A549 (cell line): ENCODE data around the gene PRKN. TPM values are rescaled to one million over a fixed set of nuclear protein-coding genes. Genes with fewer than 3 reads are reported as not detected.
A peak's percentile ranks its signal among the peaks of the same experiment; 100 is the strongest.
"Not testable (repeated sequence)": the region's sequence is repeated elsewhere in the genome, so short reads cannot be mapped to it uniquely, and the experiment has no call there.

Experiments
- ATAC-seq, 2 experiments: fragments of 200-7000 bp in 1 of 2; fragments of >200 bp in 1 of 2; cut with Nextera tagmentation in 1 of 2; cut with Tn5 transposase in 1 of 2; 3 replicates each; pipeline versions ENCODE4 v1.8.0 to v1.9.1; 2018 to 2020; ENCODE audit warnings: mild to moderate bottlenecking in 1 of 2, moderate library complexity in 1 of 2
- CTCF ChIA-PET: fragments of 300-600 bp; sonication (Branson Sonifier 250); formaldehyde crosslinking; extraction: SDS; loops from one replicate; lab custom pipeline; 2021; ENCODE audit warnings: antibody characterized with exemption, inconsistent platforms; lab: Yijun Ruan, JAX
- POLR2A ChIA-PET: fragments of 350-600 bp; formaldehyde crosslinking; extraction: SDS; loops from one replicate; lab custom pipeline; 2021; ENCODE audit warnings: antibody characterized with exemption, inconsistent platforms; lab: Yijun Ruan, JAX
- DNase-seq, 2 experiments: peaks; one replicate each; pipeline versions ENCODE4 v3.0.0 to v3.0.0-alpha.2; 2011 to 2016; ENCODE audit warnings: low read depth in 1 of 2, low spot score in 1 of 2
- FAIRE-seq: peaks from 2 replicates; lab custom pipeline; 2011; peaks lifted over from hg19 to GRCh38; lab: Jason Lieb, UNC
- H3K27ac ChIP-seq, 2 experiments: fragments of >200 bp; sonication (Bioruptor Twin); formaldehyde crosslinking; 3 replicates each; pipeline ENCODE4 v1.5.1; 2016 to 2017
- H3K4me1 ChIP-seq: fragments of >200 bp; sonication (Bioruptor Twin); formaldehyde crosslinking; 3 replicates; pipeline ENCODE4 v1.6.1; 2016
- H3K4me2 ChIP-seq: fragments of >200 bp; sonication (Bioruptor Twin); formaldehyde crosslinking; 3 replicates; pipeline ENCODE4 v1.6.1; 2016
- H3K4me3 ChIP-seq: fragments of >200 bp; sonication (Bioruptor Twin); formaldehyde crosslinking; 3 replicates; pipeline ENCODE4 v1.5.1; 2016
- H3K9me3 ChIP-seq: fragments of >200 bp; sonication (Bioruptor Twin); formaldehyde crosslinking; 3 replicates; pipeline ENCODE4 v1.6.1; 2016
- CBX2 ChIP-seq: fragments of 200-600 bp; sonication (generic); IDR thresholded peaks from 2 replicates; pipeline ENCODE4 v1.6.1; 2016; ENCODE audit warnings: low read depth, mild to moderate bottlenecking, borderline replicate concordance
- CHD2 ChIP-seq: fragments of 150-350 bp; IDR thresholded peaks from 2 replicates; pipeline ENCODE4 v1.6.1; 2014; ENCODE audit warnings: low read length; ENCODE audit not compliant: partially characterized antibody
- EP300 ChIP-seq, 2 experiments: fragments of >200 bp; sonication (Bioruptor Twin); formaldehyde crosslinking; IDR thresholded peaks; 2 replicates in 1 of 2; 3 replicates in 1 of 2; pipeline ENCODE4 v1.6.1; 2016 to 2017
- FOSL2 ChIP-seq, 2 experiments: fragments of 450-650 bp in 1 of 2; fragments of >200 bp in 1 of 2; sonication (Bioruptor Twin) in 1 of 2; formaldehyde crosslinking; IDR thresholded peaks; 2 replicates each; pipeline versions ENCODE4 v1.5.0 to v1.6.1; 2016 to 2020; ENCODE audit warnings: mild to moderate bottlenecking in 1 of 2, moderate library complexity in 1 of 2
- FOXS1 ChIP-seq: fragments of 250-450 bp; sonication (Bioruptor Pico); IDR thresholded peaks from 2 replicates; pipeline ENCODE4 v1.5.0; 2020; ENCODE audit warnings: mild to moderate bottlenecking, moderate library complexity
- GATA3 ChIP-seq: IDR thresholded peaks from 2 replicates; pipeline ENCODE4 v1.6.1; 2012; ENCODE audit warnings: borderline replicate concordance
- HDAC2 ChIP-seq: fragments of 200-600 bp; sonication (generic); IDR thresholded peaks from 2 replicates; pipeline ENCODE4 v1.6.1; 2016
- HOXA7 ChIP-seq: fragments of 250-450 bp; sonication (Bioruptor Pico); IDR thresholded peaks from 2 replicates; pipeline ENCODE4 v1.5.0; 2020; ENCODE audit warnings: mild to moderate bottlenecking, moderate library complexity
- HOXB13 ChIP-seq: fragments of 250-450 bp; sonication (Bioruptor Pico); IDR thresholded peaks from 2 replicates; pipeline ENCODE4 v1.5.0; 2020; ENCODE audit warnings: low read depth, mild to moderate bottlenecking, moderate library complexity
- MAFK ChIP-seq: fragments of 450-650 bp; IDR thresholded peaks from 2 replicates; pipeline ENCODE4 v1.6.1; 2014; ENCODE audit not compliant: partially characterized antibody
- NPAS2 ChIP-seq: fragments of 250-450 bp; sonication (Bioruptor Pico); IDR thresholded peaks from 2 replicates; pipeline ENCODE4 v1.8.0; 2022; ENCODE audit warnings: mild to moderate bottlenecking, moderate library complexity, borderline replicate concordance
- PHF8 ChIP-seq: fragments of 200-600 bp; sonication (generic); IDR thresholded peaks from 2 replicates; pipeline ENCODE4 v1.6.1; 2016; ENCODE audit warnings: low read depth, mild to moderate bottlenecking, antibody characterized with exemption, moderate library complexity, borderline replicate concordance
- POLR2A ChIP-seq: IDR thresholded peaks from 2 replicates; pipeline ENCODE4 v1.6.1; 2012; ENCODE audit warnings: mild to moderate bottlenecking, low read length
- POLR2AphosphoS2 ChIP-seq: conservative IDR thresholded peaks from 2 replicates; pipeline ENCODE4 v1.6.1; 2012; ENCODE audit warnings: low read length, improper control_type of control experiment, inconsistent platforms
- RAD21 ChIP-seq, 2 experiments: fragments of >200 bp in 1 of 2; sonication (Bioruptor Twin) in 1 of 2; formaldehyde crosslinking in 1 of 2; IDR thresholded peaks in 1 of 2; conservative IDR thresholded peaks in 1 of 2; 2 replicates in 1 of 2; 3 replicates in 1 of 2; pipeline ENCODE4 v1.6.1; 2012 to 2018; ENCODE audit warnings: inconsistent platforms in 1 of 2
- RCOR1 ChIP-seq: fragments of 150-350 bp; IDR thresholded peaks from 2 replicates; pipeline ENCODE4 v1.6.1; 2014; ENCODE audit warnings: antibody characterized with exemption, low read length, low read depth
- RFX5 ChIP-seq: fragments of 450-650 bp; IDR thresholded peaks from 2 replicates; pipeline ENCODE4 v1.7.1; 2014; ENCODE audit warnings: antibody characterized with exemption, mild to moderate bottlenecking, moderate library complexity
- SREBF2 ChIP-seq: fragments of 450-650 bp; IDR thresholded peaks from 2 replicates; pipeline ENCODE4 v1.6.1; 2014; ENCODE audit warnings: mild to moderate bottlenecking, moderate library complexity
- TP53 ChIP-seq: fragments of 250-450 bp; sonication (Bioruptor Pico); IDR thresholded peaks from 2 replicates; pipeline ENCODE4 v1.5.0; 2021; ENCODE audit warnings: mild to moderate bottlenecking, moderate library complexity
- ZC3H11A ChIP-seq: fragments of 450-650 bp; IDR thresholded peaks from 2 replicates; pipeline ENCODE4 v1.6.1; 2014; ENCODE audit warnings: antibody characterized with exemption, mild to moderate bottlenecking
- ZFP36 ChIP-seq: fragments of 450-650 bp; IDR thresholded peaks from 2 replicates; pipeline ENCODE4 v1.6.1; 2014; ENCODE audit warnings: borderline replicate concordance; ENCODE audit not compliant: partially characterized antibody
- WGBS: methylation state at CpG from one replicate; pipeline ENCODE4 v1.1.6; 2017; ENCODE audit errors: missing lambda C conversion rate; 5-methylcytosine and 5-hydroxymethylcytosine counted together
- polyA plus RNA-seq, 4 experiments: library from polyadenylated mRNA; depleted of rRNA in 3 of 4; stranded (reverse); fragments of >200 nt; fragmentation: RNase III in 1 of 4; extraction: RNeasy Plus Mini Kit Qiagen cat#74134 plus additional on column Dnase treatment in 1 of 4; gene quantifications; 2 replicates in 3 of 4; 3 replicates in 1 of 4; pipeline ENCODE4 v1.2.3, GENCODE V29; 2011 to 2017
- TF ChIP-seq, protein P1 (sequence below): fragments of 200-600 bp; sonication (generic); IDR thresholded peaks from 2 replicates; pipeline ENCODE4 v1.6.1; 2016; ENCODE audit warnings: antibody characterized with exemption, mild to moderate bottlenecking, moderate library complexity
- TF ChIP-seq, protein P2 (sequence below): IDR thresholded peaks from 2 replicates; pipeline ENCODE4 v1.6.1; 2012; ENCODE audit warnings: low read depth, borderline replicate concordance
- TF ChIP-seq, protein P3 (sequence below): fragments of >200 bp; sonication (Bioruptor Twin); formaldehyde crosslinking; IDR thresholded peaks from 3 replicates; pipeline ENCODE4 v1.5.1; 2016

Gene PRKN
- polyA plus RNA-seq, 2 of the 4 experiments (the other 2 are of a cell fraction) = 0.36 to 0.39 TPM

DNA sequence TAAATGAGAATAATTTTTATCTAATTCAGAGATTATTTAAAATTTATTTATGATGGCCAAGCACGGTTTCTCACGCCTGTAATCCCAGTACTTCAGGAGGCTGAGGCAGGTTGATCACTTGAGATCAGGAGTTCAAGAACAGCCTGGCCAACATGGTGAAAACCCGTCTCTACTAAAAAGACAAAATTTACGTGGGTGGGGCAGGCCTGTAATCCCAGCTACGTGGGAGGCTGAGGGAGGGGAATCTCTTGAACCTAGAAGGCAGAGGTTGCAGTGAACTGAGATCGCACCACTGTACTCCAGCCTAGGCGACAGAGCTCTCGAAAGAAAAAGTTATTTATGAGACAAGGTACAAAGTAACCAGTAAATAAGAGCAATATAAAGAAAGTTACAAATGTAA, 1394.2 kb downstream of the PRKN start:
- TF ChIP-seq HOXA7 (CRISPR knock-in tag) = no peak
- TF ChIP-seq, protein P1, sequence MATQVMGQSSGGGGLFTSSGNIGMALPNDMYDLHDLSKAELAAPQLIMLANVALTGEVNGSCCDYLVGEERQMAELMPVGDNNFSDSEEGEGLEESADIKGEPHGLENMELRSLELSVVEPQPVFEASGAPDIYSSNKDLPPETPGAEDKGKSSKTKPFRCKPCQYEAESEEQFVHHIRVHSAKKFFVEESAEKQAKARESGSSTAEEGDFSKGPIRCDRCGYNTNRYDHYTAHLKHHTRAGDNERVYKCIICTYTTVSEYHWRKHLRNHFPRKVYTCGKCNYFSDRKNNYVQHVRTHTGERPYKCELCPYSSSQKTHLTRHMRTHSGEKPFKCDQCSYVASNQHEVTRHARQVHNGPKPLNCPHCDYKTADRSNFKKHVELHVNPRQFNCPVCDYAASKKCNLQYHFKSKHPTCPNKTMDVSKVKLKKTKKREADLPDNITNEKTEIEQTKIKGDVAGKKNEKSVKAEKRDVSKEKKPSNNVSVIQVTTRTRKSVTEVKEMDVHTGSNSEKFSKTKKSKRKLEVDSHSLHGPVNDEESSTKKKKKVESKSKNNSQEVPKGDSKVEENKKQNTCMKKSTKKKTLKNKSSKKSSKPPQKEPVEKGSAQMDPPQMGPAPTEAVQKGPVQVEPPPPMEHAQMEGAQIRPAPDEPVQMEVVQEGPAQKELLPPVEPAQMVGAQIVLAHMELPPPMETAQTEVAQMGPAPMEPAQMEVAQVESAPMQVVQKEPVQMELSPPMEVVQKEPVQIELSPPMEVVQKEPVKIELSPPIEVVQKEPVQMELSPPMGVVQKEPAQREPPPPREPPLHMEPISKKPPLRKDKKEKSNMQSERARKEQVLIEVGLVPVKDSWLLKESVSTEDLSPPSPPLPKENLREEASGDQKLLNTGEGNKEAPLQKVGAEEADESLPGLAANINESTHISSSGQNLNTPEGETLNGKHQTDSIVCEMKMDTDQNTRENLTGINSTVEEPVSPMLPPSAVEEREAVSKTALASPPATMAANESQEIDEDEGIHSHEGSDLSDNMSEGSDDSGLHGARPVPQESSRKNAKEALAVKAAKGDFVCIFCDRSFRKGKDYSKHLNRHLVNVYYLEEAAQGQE = no peak
- no peak for TF ChIP-seq RCOR1
- TF ChIP-seq MAFK = no peak
- no peak for TF ChIP-seq CBX2
- TF ChIP-seq FOSL2 (IDR thresholded peaks at IDR 0.05) = no peak
- no peak for TF ChIP-seq FOSL2 (CRISPR knock-in tag; IDR thresholded peaks at IDR 0.05)
- no peak for TF ChIP-seq RAD21 (conservative IDR thresholded peaks at IDR 0.05 in 1 of 2, IDR thresholded peaks at IDR 0.05 in 1 of 2)
- TF ChIP-seq TP53 (CRISPR knock-in tag) = no peak
- no peak for TF ChIP-seq PHF8
- no peak for TF ChIP-seq HOXB13 (CRISPR knock-in tag)
- no peaks in the 10 kb centered on the region for H3K9me3 ChIP-seq
- H3K27ac ChIP-seq = no peak overlapping the region
- CTCF ChIA-PET = no interaction called here
- H3K4me3 ChIP-seq = no peak overlapping the region
- ATAC-seq (no peak), DNase-seq (no peak), FAIRE-seq (no peak)
- no peaks in the 10 kb centered on the region for H3K4me1 ChIP-seq
- H3K4me2 ChIP-seq = no peak overlapping the region
- POLR2A ChIA-PET = no interaction called here
- 59% methylated on average over 8 of the region's 8 CpGs for WGBS

DNA sequence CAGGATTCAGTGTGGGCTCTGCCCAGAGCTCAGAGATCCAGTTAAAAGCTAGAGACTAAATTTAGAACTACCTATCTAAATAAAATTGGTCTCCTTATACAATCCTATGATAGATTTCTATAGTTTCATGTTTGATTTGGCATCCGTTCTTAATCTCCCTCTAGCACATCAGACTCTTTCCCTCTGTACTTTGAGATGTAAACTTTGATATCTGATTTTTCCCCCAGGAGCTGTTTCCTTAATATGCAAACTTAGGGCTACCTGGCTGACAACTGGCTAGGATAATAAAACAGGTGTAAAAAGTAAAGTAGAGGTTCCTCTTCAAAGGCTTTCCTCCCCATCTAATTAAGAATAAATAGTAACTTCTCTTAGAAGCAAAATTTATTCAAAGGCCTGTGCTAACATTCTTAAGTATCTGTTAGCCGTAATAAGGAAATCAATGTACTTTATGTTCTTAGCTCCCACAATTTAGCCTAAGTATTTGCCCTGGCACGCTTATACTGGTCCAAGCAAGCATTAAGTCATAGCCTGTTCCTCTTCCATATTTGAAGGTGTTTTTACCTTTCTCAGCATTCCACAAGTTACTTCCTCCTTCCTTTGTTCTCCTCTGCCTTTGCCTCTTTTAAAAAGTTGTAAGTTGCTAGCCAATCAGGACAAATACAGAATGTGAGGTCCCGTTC, 1396.0 kb downstream of the PRKN start:
- not testable (repeated sequence) for H3K27ac ChIP-seq

DNA sequence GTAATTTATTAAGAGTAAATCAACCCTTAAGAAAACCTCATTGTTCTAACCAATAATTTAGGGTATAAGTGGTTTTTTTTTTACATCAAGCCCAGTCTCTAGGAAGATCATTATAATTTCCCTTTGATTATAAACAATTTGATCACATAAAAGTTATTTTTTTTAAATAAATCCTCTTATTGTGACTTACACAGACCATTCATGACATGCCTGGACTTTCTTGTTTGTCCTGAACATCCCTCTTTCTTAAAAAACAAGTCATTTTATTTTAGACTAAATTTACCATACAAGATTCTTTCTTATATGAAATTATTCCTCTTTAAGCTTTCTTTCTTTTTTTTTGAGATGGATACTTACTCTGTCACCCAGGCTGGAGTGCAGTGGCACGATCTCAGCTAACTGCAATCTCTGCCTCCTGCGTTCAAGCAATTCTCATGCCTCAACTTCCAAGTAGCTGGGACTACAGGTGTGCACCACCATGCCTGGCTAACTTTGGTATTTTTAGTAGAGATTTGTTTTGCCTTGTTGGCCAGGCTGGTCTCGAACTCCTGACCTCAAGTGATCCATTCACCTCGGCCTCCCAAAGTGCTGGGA, 1400.1 kb downstream of the PRKN start:
- no peak for FAIRE-seq
- WGBS = 29% methylated on average over 4 of the region's 4 CpGs
- no peaks in the 10 kb centered on the region for H3K4me1 ChIP-seq

More for the DNA sequence above, 1396.0 kb downstream of the PRKN start:
- FAIRE-seq, H3K4me1 ChIP-seq, H3K9me3 ChIP-seq, H3K4me3 ChIP-seq, ATAC-seq, POLR2A ChIA-PET, DNase-seq, H3K4me2 ChIP-seq: not testable (repeated sequence)
- CTCF ChIA-PET = interaction anchor here (0.6 kb wide), 2 partner anchors 558 to 598 kb away, joined by 3 read pairs; no protein-coding TSS in a partner anchor
- 60% methylated on average over 4 of the region's 4 CpGs for WGBS

DNA sequence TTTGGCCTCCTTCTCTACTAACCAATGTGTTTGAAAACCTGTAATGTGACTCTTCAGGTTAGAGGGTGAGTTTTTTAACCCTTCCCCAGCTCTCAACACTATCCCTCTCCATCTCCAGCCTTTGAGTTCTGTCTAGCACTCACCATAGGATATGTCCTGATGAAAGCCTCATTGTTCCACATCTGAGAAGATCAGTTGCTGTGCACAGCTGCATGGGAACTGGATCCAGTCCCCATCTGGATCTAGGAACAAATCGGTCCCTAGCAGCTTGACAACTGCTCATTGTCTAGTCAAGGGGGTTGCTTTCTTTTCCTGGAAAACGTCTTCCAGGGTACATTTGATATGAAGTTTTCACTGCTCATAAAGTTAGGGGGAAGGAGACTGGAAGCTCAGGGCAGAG, 1408.3 kb downstream of the PRKN start:
- ChIA-PET CTCF (no interaction called here), POLR2A (no interaction called here)
- ATAC-seq (no peak), DNase-seq (no peak), FAIRE-seq (no peak)
- no peak overlapping the region for H3K4me2 ChIP-seq
- no peaks in the 10 kb centered on the region for H3K4me1 ChIP-seq
- H3K4me3 ChIP-seq = no peak overlapping the region
- no peaks in the 10 kb centered on the region for H3K9me3 ChIP-seq
- WGBS = 7% methylated on average over 2 of the region's 2 CpGs
- H3K27ac ChIP-seq = no peak overlapping the region
- no peak for TF ChIP-seq EP300 (IDR thresholded peaks at IDR 0.05)
- TF ChIP-seq ZC3H11A = no peak
- no peak for TF ChIP-seq GATA3
- no peak for TF ChIP-seq SREBF2
- TF ChIP-seq POLR2A = no peak
- TF ChIP-seq HDAC2 = no peak
- no peak for TF ChIP-seq NPAS2 (CRISPR knock-in tag)
- TF ChIP-seq FOXS1 (CRISPR knock-in tag) = no peak
- no peak for TF ChIP-seq RFX5
- no peak for TF ChIP-seq RAD21 (conservative IDR thresholded peaks at IDR 0.05 in 1 of 2, IDR thresholded peaks at IDR 0.05 in 1 of 2)
- TF ChIP-seq POLR2AphosphoS2 = no peak
- TF ChIP-seq, protein P2, sequence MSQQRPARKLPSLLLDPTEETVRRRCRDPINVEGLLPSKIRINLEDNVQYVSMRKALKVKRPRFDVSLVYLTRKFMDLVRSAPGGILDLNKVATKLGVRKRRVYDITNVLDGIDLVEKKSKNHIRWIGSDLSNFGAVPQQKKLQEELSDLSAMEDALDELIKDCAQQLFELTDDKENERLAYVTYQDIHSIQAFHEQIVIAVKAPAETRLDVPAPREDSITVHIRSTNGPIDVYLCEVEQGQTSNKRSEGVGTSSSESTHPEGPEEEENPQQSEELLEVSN = no peak
- TF ChIP-seq CHD2 = no peak
- TF ChIP-seq, protein P3, sequence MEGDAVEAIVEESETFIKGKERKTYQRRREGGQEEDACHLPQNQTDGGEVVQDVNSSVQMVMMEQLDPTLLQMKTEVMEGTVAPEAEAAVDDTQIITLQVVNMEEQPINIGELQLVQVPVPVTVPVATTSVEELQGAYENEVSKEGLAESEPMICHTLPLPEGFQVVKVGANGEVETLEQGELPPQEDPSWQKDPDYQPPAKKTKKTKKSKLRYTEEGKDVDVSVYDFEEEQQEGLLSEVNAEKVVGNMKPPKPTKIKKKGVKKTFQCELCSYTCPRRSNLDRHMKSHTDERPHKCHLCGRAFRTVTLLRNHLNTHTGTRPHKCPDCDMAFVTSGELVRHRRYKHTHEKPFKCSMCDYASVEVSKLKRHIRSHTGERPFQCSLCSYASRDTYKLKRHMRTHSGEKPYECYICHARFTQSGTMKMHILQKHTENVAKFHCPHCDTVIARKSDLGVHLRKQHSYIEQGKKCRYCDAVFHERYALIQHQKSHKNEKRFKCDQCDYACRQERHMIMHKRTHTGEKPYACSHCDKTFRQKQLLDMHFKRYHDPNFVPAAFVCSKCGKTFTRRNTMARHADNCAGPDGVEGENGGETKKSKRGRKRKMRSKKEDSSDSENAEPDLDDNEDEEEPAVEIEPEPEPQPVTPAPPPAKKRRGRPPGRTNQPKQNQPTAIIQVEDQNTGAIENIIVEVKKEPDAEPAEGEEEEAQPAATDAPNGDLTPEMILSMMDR = no peak

More for the DNA sequence above, 1400.1 kb downstream of the PRKN start:
- Histone ChIP-seq H3K9me3 (peaks cover 4% of the 10 kb centered on the region; the same call in 2 of the 3 replicates), H3K4me3 (no peak overlapping the region), H3K4me2 (no peak overlapping the region), H3K27ac (no peak overlapping the region)
- ATAC-seq = no peak
- peak in 1 of 2 experiments; percentile 23 for DNase-seq
- TF ChIP-seq ZFP36 = peak; percentile 73
- TF ChIP-seq MAFK = no peak
- ChIA-PET CTCF (no interaction called here), POLR2A (no interaction called here)
